ENCODE measurements around the gene DDX51. TPM values are rescaled to one million over a fixed set of nuclear protein-coding genes. Genes with fewer than 3 reads are reported as not detected.

The DDX51 gene
- total RNA-seq, 2 experiments from 2014 or later, result 58.0 to 59.3 TPM

DNA sequence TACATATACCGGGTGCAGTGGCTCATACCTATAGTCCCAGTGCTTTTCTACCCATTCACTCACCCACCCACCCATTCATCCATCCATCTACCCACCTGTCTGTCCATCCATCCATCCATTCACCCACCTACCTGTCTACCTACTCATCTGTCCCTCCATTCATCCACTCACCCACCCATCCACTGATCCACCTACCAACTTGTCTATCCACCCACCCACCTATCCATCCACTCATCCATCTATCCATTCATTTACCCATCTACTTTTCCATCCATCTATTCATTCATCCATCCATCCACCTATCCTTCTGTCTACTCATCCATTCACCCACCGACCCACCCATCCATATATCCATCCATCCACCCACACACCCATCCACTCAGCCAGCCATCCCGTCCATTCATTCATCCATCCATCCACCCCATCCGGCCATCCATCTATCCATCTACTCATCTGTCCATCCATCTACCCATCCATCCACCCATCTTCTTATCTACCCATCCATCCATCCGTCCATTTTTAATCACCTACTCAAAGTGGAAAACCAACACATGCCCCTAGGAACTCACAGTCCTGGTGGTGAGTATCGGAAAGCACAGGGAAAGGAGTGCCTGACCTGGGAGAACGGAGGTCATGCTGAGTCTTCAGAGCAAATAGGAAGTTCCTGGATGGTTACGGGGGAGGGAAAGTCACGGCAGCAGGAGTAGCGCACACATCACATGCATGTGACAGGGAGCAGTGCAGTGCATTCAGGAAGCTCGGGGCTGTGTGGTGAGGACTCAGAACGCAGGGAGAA, 20.0 kb downstream of the DDX51 start:
- peaks cover 45% of the 10 kb centered on the region for H3K36me3 ChIP-seq (ENCODE audit: insufficient read depth, low read length)
- H3K36me3 Mint-ChIP-seq (ENCODE audit: low read depth), result peaks cover 49% of the 10 kb centered on the region
- H3K27ac Mint-ChIP-seq, result no peak overlapping the region

DNA sequence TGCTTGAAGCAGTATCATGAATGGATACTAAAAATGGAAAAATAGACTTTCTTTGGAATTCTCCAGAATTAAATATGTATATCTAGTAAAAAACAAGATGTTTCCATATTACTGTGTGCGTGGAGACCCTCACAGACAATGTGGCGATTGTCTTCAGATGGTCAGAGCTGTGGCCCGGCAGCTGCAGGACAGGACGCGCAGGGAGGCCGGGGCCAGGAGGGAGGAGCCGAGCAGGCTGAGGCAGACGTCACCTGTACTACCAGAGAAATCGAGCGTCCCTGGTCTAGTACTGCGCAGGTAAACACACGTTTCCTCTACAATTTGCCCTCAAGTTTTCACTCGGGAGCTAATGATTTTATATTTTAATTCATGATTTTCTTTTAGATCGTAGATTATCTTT, 22.8 kb downstream of the DDX51 start:
- H3K9me3 ChIP-seq (ENCODE audit: control insufficient read depth in 1 of 2, insufficient read depth in 1 of 2, low read length in 2 of 2), result no peaks in the 10 kb centered on the region
- Mint-ChIP-seq H3K36me3 (ENCODE audit: low read depth) (peaks cover 31% of the 10 kb centered on the region), H3K27me3 (no peaks in the 10 kb centered on the region), H3K4me1 (ENCODE audit: low read depth) (no peaks in the 10 kb centered on the region), H3K9me3 (no peaks in the 10 kb centered on the region), H3K4me3 (no peak overlapping the region), H3K27ac (no peak overlapping the region)
- DNase-seq (no peak), ATAC-seq (ENCODE audit: poor library complexity) (no peak)
- H3K4me3 ChIP-seq (ENCODE audit: low read length), result no peak overlapping the region
- H3K27me3 ChIP-seq (ENCODE audit: control insufficient read depth in 1 of 2, insufficient read depth in 2 of 2, low read length in 2 of 2), result no peaks in the 10 kb centered on the region
- H3K27ac ChIP-seq (ENCODE audit: low read depth in 1 of 2, low read length in 2 of 2), result no peak overlapping the region
- H3K36me3 ChIP-seq (ENCODE audit: insufficient read depth, low read length), result peaks cover 35% of the 10 kb centered on the region
- POLR2A ChIA-PET, result no interaction called here
- intact Hi-C loops (cut with DNase I, micrococcal nuclease), result no loop called here
- TF ChIP-seq, protein P1, sequence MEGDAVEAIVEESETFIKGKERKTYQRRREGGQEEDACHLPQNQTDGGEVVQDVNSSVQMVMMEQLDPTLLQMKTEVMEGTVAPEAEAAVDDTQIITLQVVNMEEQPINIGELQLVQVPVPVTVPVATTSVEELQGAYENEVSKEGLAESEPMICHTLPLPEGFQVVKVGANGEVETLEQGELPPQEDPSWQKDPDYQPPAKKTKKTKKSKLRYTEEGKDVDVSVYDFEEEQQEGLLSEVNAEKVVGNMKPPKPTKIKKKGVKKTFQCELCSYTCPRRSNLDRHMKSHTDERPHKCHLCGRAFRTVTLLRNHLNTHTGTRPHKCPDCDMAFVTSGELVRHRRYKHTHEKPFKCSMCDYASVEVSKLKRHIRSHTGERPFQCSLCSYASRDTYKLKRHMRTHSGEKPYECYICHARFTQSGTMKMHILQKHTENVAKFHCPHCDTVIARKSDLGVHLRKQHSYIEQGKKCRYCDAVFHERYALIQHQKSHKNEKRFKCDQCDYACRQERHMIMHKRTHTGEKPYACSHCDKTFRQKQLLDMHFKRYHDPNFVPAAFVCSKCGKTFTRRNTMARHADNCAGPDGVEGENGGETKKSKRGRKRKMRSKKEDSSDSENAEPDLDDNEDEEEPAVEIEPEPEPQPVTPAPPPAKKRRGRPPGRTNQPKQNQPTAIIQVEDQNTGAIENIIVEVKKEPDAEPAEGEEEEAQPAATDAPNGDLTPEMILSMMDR (IDR thresholded peaks at IDR 0.05), result no peak
- CTCF ChIA-PET, result no interaction called here
- no peaks in the 10 kb centered on the region for H3K4me1 ChIP-seq (ENCODE audit: insufficient read depth, low read length)

More for the DNA sequence above, 20.0 kb downstream of the DDX51 start:
- Mint-ChIP-seq H3K4me3 (no peak overlapping the region), H3K4me1 (ENCODE audit: low read depth) (no peaks in the 10 kb centered on the region), H3K27me3 (no peaks in the 10 kb centered on the region), H3K9me3 (peaks cover 3% of the 10 kb centered on the region)
- CTCF ChIA-PET, result no interaction called here
- Histone ChIP-seq H3K27me3 (ENCODE audit: control insufficient read depth in 1 of 2, insufficient read depth in 2 of 2, low read length in 2 of 2) (no peaks in the 10 kb centered on the region), H3K9me3 (ENCODE audit: control insufficient read depth in 1 of 2, insufficient read depth in 1 of 2, low read length in 2 of 2) (peaks cover 0 to 7% of the 10 kb centered on the region in 2 experiments), H3K4me1 (ENCODE audit: insufficient read depth, low read length) (no peaks in the 10 kb centered on the region), H3K4me3 (ENCODE audit: low read length) (no peak overlapping the region), H3K27ac (ENCODE audit: low read depth in 1 of 2, low read length in 2 of 2) (no peak overlapping the region)
- no peak for ATAC-seq (ENCODE audit: poor library complexity)
- TF ChIP-seq, protein P1 (IDR thresholded peaks at IDR 0.05), result no peak
- POLR2A ChIA-PET, result no interaction called here
- intact Hi-C loops (cut with DNase I, micrococcal nuclease), result loop anchor here in 1 of 2 experiments (2.0 kb wide), 1 partner anchor 55 kb away; no protein-coding TSS in a partner anchor
- no peak for DNase-seq

DNA sequence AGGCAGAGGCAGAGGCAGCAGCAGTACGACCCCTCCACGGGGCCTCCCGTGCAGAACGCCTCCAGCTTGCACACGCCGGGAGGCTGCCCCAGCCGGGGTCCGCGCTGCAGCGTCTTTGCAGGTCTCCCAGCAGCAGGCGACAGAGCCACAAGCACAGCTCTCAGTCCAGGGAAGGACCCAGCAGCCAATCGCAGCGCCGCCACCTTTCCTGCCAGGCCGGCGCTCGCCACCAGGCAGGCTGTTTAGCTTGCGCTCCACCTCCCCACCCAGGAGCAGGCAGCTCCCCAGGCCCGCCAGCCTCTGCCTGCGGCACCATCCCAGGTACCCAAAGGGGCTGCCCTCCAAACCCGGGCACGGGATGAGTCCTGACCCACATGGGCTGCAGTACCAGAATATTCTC, 25.2 kb downstream of the DDX51 start:
- Histone ChIP-seq H3K27me3 (ENCODE audit: control insufficient read depth in 1 of 2, insufficient read depth in 2 of 2, low read length in 2 of 2) (no peaks in the 10 kb centered on the region), H3K4me1 (ENCODE audit: insufficient read depth, low read length) (no peaks in the 10 kb centered on the region), H3K9me3 (ENCODE audit: control insufficient read depth in 1 of 2, insufficient read depth in 1 of 2, low read length in 2 of 2) (no peaks in the 10 kb centered on the region), H3K4me3 (ENCODE audit: low read length) (no peak overlapping the region), H3K36me3 (ENCODE audit: insufficient read depth, low read length) (peaks cover 45% of the 10 kb centered on the region), H3K27ac (ENCODE audit: low read depth in 1 of 2, low read length in 2 of 2) (no peak overlapping the region)
- Mint-ChIP-seq H3K27me3 (no peaks in the 10 kb centered on the region), H3K4me1 (ENCODE audit: low read depth) (no peaks in the 10 kb centered on the region), H3K36me3 (ENCODE audit: low read depth) (peaks cover 12% of the 10 kb centered on the region), H3K9me3 (no peaks in the 10 kb centered on the region), H3K27ac (no peak overlapping the region), H3K4me3 (no peak overlapping the region)
- intact Hi-C loops (cut with DNase I, micrococcal nuclease), result no loop called here
- ATAC-seq (ENCODE audit: poor library complexity), result no peak
- DNase-seq, result no peak
- TF ChIP-seq, protein P1 (IDR thresholded peaks at IDR 0.05), result no peak
- CTCF ChIA-PET, result no interaction called here
- POLR2A ChIA-PET, result no interaction called here
